ENCODE results near the gene FPR2.
"Not testable (repeated sequence)": the region's sequence is repeated elsewhere in the genome, so short reads cannot be mapped to it uniquely, and the experiment has no call there.

FPR2 gene

DNA sequence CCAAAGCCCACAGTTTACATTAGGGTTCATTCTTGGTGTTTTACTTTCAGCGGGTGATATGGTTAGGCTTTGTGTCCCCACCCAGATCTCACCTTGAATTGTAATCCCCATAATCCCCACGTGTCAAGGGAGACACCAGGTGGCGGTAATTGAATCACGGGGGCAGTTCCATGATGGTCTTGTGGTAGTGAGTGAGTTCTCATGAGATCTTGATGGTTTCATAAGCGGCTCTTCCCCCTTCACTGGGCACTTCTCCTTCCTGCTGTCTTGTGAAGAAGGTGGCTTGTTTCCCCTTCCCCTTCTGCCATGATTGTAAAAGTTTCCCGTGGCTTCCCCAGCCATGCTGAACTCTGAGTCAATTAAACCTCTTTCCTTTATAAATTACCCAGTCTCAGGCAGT lies 12.0 kb downstream of the FPR2 start:
- DNase-seq (ENCODE audit: low spot score): no peak
- Histone ChIP-seq H3K27ac (no peak overlapping the region), H3K4me3 (no peak overlapping the region)
- TF ChIP-seq, protein P1, sequence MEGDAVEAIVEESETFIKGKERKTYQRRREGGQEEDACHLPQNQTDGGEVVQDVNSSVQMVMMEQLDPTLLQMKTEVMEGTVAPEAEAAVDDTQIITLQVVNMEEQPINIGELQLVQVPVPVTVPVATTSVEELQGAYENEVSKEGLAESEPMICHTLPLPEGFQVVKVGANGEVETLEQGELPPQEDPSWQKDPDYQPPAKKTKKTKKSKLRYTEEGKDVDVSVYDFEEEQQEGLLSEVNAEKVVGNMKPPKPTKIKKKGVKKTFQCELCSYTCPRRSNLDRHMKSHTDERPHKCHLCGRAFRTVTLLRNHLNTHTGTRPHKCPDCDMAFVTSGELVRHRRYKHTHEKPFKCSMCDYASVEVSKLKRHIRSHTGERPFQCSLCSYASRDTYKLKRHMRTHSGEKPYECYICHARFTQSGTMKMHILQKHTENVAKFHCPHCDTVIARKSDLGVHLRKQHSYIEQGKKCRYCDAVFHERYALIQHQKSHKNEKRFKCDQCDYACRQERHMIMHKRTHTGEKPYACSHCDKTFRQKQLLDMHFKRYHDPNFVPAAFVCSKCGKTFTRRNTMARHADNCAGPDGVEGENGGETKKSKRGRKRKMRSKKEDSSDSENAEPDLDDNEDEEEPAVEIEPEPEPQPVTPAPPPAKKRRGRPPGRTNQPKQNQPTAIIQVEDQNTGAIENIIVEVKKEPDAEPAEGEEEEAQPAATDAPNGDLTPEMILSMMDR (IDR thresholded peaks at IDR 0.05): no peak

DNA sequence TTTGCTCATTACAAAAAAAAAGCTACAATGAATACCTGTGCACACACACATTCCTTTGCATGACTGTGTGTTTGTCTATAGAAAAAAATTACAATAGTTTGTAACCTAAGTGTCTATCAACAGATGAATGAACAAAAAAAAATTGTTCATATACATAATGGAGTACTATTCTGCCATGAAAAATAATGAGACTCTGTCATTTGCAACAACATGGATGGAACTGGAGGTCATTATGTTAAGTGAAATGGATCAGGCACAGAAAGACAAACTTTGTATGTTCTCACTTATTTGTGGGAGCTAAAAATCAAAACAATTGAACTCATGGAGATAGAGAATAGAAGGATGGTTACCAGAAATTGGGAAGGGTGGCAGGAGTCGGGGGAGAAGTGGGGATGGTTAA lies 15.6 kb downstream of the FPR2 start:
- not testable (repeated sequence) for DNase-seq (ENCODE audit: low spot score); H3K27ac ChIP-seq; H3K4me3 ChIP-seq

- DNase-seq (ENCODE audit: low spot score): no peak
- H3K27ac ChIP-seq: no peak overlapping the region
- no peak overlapping the region for H3K4me3 ChIP-seq
- TF ChIP-seq, protein P1 (IDR thresholded peaks at IDR 0.05): no peak
These were observed 16.8 kb downstream of the FPR2 start for GRCh38 chr19:51777570-51778462.

DNA sequence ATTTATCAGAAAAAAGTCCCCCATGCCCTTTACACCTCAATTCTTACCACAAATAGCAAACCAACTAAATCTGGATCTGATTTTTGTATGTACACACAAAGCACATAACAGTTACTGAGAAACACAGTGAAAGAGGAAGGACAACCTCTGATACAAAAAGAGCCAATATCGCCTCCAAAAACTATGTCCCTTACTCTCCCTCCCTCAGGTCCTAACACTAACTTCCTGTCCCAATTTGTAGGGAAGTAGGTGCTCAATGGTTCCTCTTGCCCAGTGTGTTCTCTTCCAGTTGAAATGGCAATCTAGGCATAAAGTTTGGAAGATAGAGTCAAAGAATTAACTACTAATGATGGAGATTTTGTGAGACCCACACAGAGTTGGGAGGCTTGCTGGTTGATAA lies 18.2 kb downstream of the FPR2 start:
- Histone ChIP-seq H3K27ac (no peak overlapping the region), H3K4me3 (no peak overlapping the region)
- TF ChIP-seq, protein P1 (IDR thresholded peaks at IDR 0.05): no peak

DNA sequence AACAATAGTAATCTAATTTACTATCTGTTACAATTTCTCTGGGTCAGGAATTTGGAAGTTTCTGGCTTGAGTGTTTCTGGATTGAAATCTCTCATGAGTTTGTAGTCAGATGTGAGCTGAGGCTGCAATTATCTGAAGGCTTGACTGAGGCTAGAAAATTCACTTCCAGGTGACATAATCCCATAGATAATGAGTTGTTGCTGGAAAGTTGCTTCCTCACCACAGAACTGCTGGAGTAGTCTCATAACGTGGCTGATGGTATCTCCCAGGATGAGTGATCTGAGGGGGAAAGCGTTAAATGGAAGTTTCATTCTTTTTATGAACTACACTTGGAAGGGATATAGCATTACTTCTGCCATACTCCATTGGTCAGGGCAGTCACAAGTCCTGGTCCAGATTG lies 18.7 kb downstream of the FPR2 start:
- TF ChIP-seq, protein P1 (IDR thresholded peaks at IDR 0.05): no peak
- Histone ChIP-seq H3K27ac (no peak overlapping the region), H3K4me3 (no peak overlapping the region)
- DNase-seq (ENCODE audit: low spot score): no peak

More for the DNA sequence above, 18.2 kb downstream of the FPR2 start:
- no peak for DNase-seq (ENCODE audit: low spot score)

DNA sequence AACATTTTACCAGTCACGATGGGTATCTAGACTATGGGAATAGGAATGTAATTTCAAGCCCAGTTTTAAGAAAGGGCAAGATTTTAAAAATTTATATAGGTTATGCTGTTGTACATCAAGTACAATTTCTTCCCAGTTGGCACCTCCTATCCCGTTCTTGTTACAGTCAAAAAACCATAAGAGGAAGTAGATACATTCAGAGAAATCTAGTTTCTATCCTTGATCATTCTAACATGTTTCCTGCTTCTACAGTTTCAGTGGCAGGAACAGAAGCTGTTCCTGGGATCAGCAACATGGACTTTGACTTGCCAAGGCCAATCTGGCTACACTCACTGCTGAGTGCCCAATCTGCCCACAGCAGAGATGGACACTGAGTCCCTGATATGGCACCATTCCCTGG lies 19.3 kb downstream of the FPR2 start:
- no peak for DNase-seq (ENCODE audit: low spot score)
- Histone ChIP-seq H3K4me3 (no peak overlapping the region), H3K27ac (no peak overlapping the region)
- TF ChIP-seq, protein P1 (IDR thresholded peaks at IDR 0.05): no peak

- Histone ChIP-seq H3K4me3 (no peak overlapping the region), H3K27ac (no peak overlapping the region)
- TF ChIP-seq, protein P1 (IDR thresholded peaks at IDR 0.05): no peak
- no peak for DNase-seq (ENCODE audit: low spot score)
These were observed 21.0 kb downstream of the FPR2 start for GRCh38 chr19:51781999-51782398.
